Measurements from ENCODE around the gene MAMDC4. TPM values are rescaled to one million over a fixed set of nuclear protein-coding genes. Genes with fewer than 3 reads are reported as not detected.
A peak's percentile ranks its signal among the peaks of the same experiment; 100 is the strongest.
"Not testable (repeated sequence)": the region's sequence is repeated elsewhere in the genome, so short reads cannot be mapped to it uniquely, and the experiment has no call there.

Gene MAMDC4
- total RNA-seq: 2.9 and 3.4 TPM in 2 replicates
- 5.0 TPM for polyA plus RNA-seq (2012)

GRCh38 chr9:136851941-136852663, at the start of gene MAMDC4:
TSS of gene MAMDC4 (plus strand) at chr9:136852346. CDS start at chr9:136852417, 71 bp downstream.
- no peak for DNase-seq (ENCODE audit: low read depth)

GRCh38 chr9:136803009-136803550, 49.1 kb upstream of the MAMDC4 start:
- DNase-seq (ENCODE audit: low read depth): not testable (repeated sequence)

GRCh38 chr9:136803551-136804508, 48.3 kb upstream of the MAMDC4 start:
- no peak for DNase-seq (ENCODE audit: low read depth)

GRCh38 chr9:136804509-136805206, 47.5 kb upstream of the MAMDC4 start:
- no peak for DNase-seq (ENCODE audit: low read depth)

- no peak for DNase-seq (ENCODE audit: low read depth)
Measured at GRCh38 chr9:136805207-136805740, 46.9 kb upstream of the MAMDC4 start.

GRCh38 chr9:136806067-136806466, 46.1 kb upstream of the MAMDC4 start:
- no peak for DNase-seq (ENCODE audit: low read depth)

- no peak for DNase-seq (ENCODE audit: low read depth)
Measured at GRCh38 chr9:136806631-136807201, 45.4 kb upstream of the MAMDC4 start.

GRCh38 chr9:136807281-136808074, 44.7 kb upstream of the MAMDC4 start, which contains the start of gene RABL6:
TSS of gene RABL6 (plus strand) at chr9:136807948. CDS start at chr9:136808197, 249 bp downstream.
- DNase-seq (ENCODE audit: low read depth): peak; percentile 75

- no peak for DNase-seq (ENCODE audit: low read depth)
Measured at GRCh38 chr9:136808075-136808805, 43.9 kb upstream of the MAMDC4 start.

GRCh38 chr9:136808806-136809158, 43.4 kb upstream of the MAMDC4 start:
- no peak for DNase-seq (ENCODE audit: low read depth)

GRCh38 chr9:136814725-136815421, 37.3 kb upstream of the MAMDC4 start:
- DNase-seq (ENCODE audit: low read depth): no peak

GRCh38 chr9:136815422-136815782, 36.7 kb upstream of the MAMDC4 start:
- no peak for DNase-seq (ENCODE audit: low read depth)

- no peak for DNase-seq (ENCODE audit: low read depth)
Measured at GRCh38 chr9:136820971-136821825, 30.9 kb upstream of the MAMDC4 start.

- DNase-seq (ENCODE audit: low read depth): no peak
Measured at GRCh38 chr9:136821826-136822544, 30.2 kb upstream of the MAMDC4 start.

- no peak for DNase-seq (ENCODE audit: low read depth)
Measured at GRCh38 chr9:136823136-136824046, 28.8 kb upstream of the MAMDC4 start.
